ENCODE results near the gene EAF1.
"Not testable (repeated sequence)": the region's sequence is repeated elsewhere in the genome, so short reads cannot be mapped to it uniquely, and the experiment has no call there.

EAF1 gene

DNA sequence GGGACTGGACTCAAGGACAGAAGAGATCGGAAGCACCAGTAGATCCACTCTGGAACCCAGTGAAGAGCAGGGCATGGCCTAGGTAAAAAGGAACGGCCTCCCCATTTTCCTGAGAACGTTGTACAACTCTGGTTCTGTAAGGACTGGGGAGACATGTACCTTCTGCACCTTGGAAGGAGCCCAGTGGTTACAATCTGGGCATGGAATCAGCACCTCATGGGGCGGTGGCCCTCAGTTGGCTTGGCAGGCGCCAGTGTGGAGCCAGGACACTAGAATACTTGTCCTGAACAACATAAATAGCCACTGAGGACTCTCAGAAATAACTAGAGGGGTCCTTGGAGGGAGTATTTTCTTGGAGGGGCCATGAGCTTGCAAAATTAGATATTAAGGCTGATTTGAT lies 25.6 kb downstream of the EAF1 start:
- H3K4me3 ChIP-seq (ENCODE audit: low read length), result no peak overlapping the region
- TF ChIP-seq, protein P1, sequence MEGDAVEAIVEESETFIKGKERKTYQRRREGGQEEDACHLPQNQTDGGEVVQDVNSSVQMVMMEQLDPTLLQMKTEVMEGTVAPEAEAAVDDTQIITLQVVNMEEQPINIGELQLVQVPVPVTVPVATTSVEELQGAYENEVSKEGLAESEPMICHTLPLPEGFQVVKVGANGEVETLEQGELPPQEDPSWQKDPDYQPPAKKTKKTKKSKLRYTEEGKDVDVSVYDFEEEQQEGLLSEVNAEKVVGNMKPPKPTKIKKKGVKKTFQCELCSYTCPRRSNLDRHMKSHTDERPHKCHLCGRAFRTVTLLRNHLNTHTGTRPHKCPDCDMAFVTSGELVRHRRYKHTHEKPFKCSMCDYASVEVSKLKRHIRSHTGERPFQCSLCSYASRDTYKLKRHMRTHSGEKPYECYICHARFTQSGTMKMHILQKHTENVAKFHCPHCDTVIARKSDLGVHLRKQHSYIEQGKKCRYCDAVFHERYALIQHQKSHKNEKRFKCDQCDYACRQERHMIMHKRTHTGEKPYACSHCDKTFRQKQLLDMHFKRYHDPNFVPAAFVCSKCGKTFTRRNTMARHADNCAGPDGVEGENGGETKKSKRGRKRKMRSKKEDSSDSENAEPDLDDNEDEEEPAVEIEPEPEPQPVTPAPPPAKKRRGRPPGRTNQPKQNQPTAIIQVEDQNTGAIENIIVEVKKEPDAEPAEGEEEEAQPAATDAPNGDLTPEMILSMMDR (IDR thresholded peaks at IDR 0.05; ENCODE audit: insufficient read depth, low read depth, low read length, missing control alignments), result no peak
- DNase-seq (ENCODE audit: low read depth), result no peak

GRCh38 chr3:15453501-15453900 lies 26.1 kb downstream of the EAF1 start:
- TF ChIP-seq, protein P1 (IDR thresholded peaks at IDR 0.05; ENCODE audit: insufficient read depth, low read depth, low read length, missing control alignments), result no peak
- H3K4me3 ChIP-seq (ENCODE audit: low read length), result no peak overlapping the region
- no peak for DNase-seq (ENCODE audit: low read depth)

DNA sequence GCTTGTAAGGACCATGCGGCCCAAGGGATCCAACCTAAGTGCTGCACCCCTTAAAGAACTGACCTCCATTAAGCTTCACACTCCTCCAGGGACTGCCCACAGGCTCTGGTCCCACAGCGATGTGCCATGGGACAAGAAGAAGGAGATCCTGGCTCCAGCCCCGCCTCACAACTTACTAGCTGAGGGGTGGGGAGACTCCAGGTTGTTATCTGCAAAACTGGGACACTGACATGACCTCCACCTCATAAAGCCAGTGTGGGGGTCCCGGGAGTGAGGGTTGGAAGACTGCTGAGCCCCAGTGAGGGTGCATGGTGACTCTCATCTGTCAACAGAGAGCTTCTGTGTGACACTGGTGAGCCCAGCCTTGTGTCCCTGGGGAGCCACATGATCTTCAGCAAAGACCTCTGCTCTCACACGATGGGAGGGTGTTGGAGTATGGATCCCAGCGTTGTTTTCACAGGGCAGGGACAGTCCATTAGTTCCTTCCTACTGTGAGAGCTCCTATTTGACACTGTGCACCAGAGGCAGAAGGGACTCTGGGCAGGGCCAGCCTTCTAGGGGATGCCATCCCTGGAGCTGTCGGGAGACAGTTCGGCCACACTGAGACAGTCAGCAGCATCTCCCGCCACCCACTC lies 26.7 kb downstream of the EAF1 start:
- no peak overlapping the region for H3K4me3 ChIP-seq (ENCODE audit: low read length)
- TF ChIP-seq, protein P1 (IDR thresholded peaks at IDR 0.05; ENCODE audit: insufficient read depth, low read depth, low read length, missing control alignments), result no peak
- no peak for DNase-seq (ENCODE audit: low read depth)

- H3K4me3 ChIP-seq (ENCODE audit: low read length), result no peak overlapping the region
- TF ChIP-seq, protein P1 (IDR thresholded peaks at IDR 0.05; ENCODE audit: insufficient read depth, low read depth, low read length, missing control alignments), result no peak
- DNase-seq (ENCODE audit: low read depth), result no peak
Measured at GRCh38 chr3:15454965-15455364, 27.6 kb downstream of the EAF1 start.

DNA sequence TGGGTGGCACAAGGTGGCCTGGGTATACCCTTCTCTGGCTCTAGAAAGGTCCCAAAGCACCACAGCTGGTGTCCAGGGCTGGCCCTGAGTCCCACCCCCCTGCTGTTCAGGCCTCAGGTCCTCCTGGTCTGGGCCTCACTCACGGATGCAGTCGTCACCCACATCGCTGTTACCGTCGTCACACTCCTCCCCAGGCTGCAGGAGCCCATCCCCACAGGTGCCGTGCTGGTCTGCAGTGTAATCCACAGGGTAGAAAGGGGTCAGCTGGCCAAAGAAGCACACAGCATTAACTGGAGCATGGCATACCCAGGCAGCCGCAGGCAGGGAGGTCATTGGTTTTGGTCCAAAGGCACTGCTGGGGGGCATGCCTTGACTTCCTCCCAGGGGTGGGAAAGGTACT lies 28.4 kb downstream of the EAF1 start:
- TF ChIP-seq, protein P1 (IDR thresholded peaks at IDR 0.05; ENCODE audit: insufficient read depth, low read depth, low read length, missing control alignments), result no peak
- H3K4me3 ChIP-seq (ENCODE audit: low read length), result no peak overlapping the region
- DNase-seq (ENCODE audit: low read depth), result no peak

DNA sequence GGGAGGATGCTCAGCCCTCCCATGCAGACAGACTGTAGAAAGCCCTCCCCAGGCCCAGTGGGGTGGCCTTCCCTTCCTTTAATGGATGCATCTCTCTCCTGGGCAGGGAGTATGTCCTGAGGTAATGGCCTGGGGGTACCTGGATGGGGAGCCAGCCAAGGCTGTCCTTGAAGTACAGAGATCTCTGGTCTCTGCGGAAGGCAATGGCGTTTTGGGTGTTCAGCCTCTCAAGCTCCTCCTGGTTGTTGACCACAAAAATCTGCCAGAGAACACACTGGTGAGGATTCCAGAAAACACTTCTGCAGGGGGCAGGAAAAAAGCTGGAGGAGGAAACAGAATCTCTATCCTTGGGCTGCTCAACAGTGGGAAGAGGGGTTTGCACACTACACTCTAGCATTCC lies 28.9 kb downstream of the EAF1 start:
- TF ChIP-seq, protein P1 (IDR thresholded peaks at IDR 0.05; ENCODE audit: insufficient read depth, low read depth, low read length, missing control alignments), result no peak
- DNase-seq (ENCODE audit: low read depth), result no peak
- no peak overlapping the region for H3K4me3 ChIP-seq (ENCODE audit: low read length)

- H3K4me3 ChIP-seq (ENCODE audit: low read length); DNase-seq (ENCODE audit: low read depth): not testable (repeated sequence)
Measured at GRCh38 chr3:15456915-15457314, 29.5 kb downstream of the EAF1 start.
